ENCODE results near the gene SIRPB2.

DNA sequence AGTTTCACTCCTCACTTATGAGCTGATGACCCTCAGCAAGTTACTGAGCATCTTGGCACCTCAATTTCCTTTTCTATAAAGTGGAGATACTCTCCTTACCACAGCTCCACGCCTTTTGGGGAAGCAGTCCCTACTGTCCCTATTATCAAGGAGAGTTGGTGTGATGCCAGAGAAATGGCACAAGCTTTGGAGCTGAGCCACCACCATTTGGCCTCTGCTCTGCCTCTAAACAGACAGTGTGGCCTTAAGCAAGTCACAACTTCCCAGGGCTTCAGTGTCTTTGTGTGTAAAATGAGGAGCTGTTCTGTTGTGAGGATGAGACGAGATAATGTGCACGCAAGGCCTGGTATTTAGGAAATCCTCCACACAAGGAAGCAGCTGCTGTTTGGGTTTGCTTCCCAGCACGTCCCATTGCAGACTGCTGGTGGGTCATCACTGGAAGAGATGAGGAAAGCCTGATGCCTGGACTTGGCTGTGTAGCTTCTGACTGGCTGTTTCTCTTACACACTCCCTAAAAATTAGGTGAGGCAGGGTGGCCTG, 43.1 kb downstream of the SIRPB2 start:
- TF ChIP-seq ARNT (IDR thresholded peaks at IDR 0.05): no peak
- no peak for TF ChIP-seq ZNF384 (IDR thresholded peaks at IDR 0.05)
- no peak for TF ChIP-seq SP1 (IDR thresholded peaks at IDR 0.05)
- TF ChIP-seq BHLHE40 (IDR thresholded peaks at IDR 0.05; ENCODE audit: borderline replicate concordance): no peak
- no peak for TF ChIP-seq FOXA1 (IDR thresholded peaks at IDR 0.05)
- TF ChIP-seq ELF4 (IDR thresholded peaks at IDR 0.05): no peak
